Hepatocyte (in vitro differentiated cells): ENCODE data around the gene UAP1.

Source experiments
- CTCF ChIP-seq: fragments of 200-600 bp; sonication (generic); IDR thresholded peaks from 2 replicates; pipeline ENCODE4 v1.5.1; 2016; ENCODE audit warnings: antibody characterized with exemption, mild to moderate bottlenecking; ENCODE audit not compliant: poor library complexity
- EZH2 ChIP-seq: fragments of 200-600 bp; sonication (generic); IDR thresholded peaks from 2 replicates; pipeline ENCODE4 v1.6.1; 2016; ENCODE audit warnings: antibody characterized with exemption, mild to moderate bottlenecking, borderline replicate concordance
- EZH2phosphoT487 ChIP-seq: fragments of 200-600 bp; sonication (generic); IDR thresholded peaks from one replicate; pipeline ENCODE4 v1.6.1; 2018; ENCODE audit warnings: antibody characterized with exemption, mild to moderate bottlenecking, low read depth, moderate library complexity; ENCODE audit not compliant: unreplicated experiment, severe bottlenecking

GRCh38 chr1:162629651-162630050, 68.1 kb downstream of the UAP1 start:
- TF ChIP-seq CTCF (no peak), EZH2 (no peak), EZH2phosphoT487 (no peak)
